ENCODE measurements around the gene NGB. TPM values are rescaled to one million over a fixed set of nuclear protein-coding genes. Genes with fewer than 3 reads are reported as not detected.

The NGB gene
- polyA plus RNA-seq, 3 donors: not detected

- 76% methylated on average over 10 of the region's 24 CpGs for WGBS (ENCODE audit: insufficient coverage)
- H3K27ac Mint-ChIP-seq: no peak overlapping the region
- no peaks in the 10 kb centered on the region for H3K9me3 Mint-ChIP-seq
- Histone ChIP-seq H3K79me2 (ENCODE audit: insufficient read depth, low read length) (no peaks in the 10 kb centered on the region), H3K27ac (ENCODE audit: low read depth in 1 of 2, low read length in 2 of 2) (no peak overlapping the region), H3K9me3 (replicated peaks in 1 of 2; ENCODE audit: control insufficient read depth in 1 of 2, insufficient read depth in 1 of 2, low read length in 2 of 2) (no peaks in the 10 kb centered on the region), H3K4me3 (replicated peaks in 1 of 3; ENCODE audit: low read depth in 2 of 3, low read length in 3 of 3) (no peak overlapping the region), H3K4me2 (replicated peaks; ENCODE audit: extremely low read depth, low read length, poor library complexity, severe bottlenecking) (no peak overlapping the region), H4K20me1 (ENCODE audit: insufficient read depth, low read length) (no peaks in the 10 kb centered on the region), H2AFZ (ENCODE audit: insufficient read depth, low read depth, low read length, poor library complexity, severe bottlenecking) (no peak overlapping the region), H3K27me3 (ENCODE audit: control insufficient read depth in 2 of 2, insufficient read depth in 2 of 2, low read length in 2 of 2) (no peaks in the 10 kb centered on the region), H3K9ac (ENCODE audit: insufficient read depth, low read length, poor library complexity, severe bottlenecking) (no peak overlapping the region), H3K36me3 (replicated peaks in 1 of 2; ENCODE audit: control insufficient read depth in 1 of 2, insufficient read depth in 2 of 2, low read length in 2 of 2) (no peaks in the 10 kb centered on the region), H3K4me1 (ENCODE audit: control insufficient read depth in 1 of 2, insufficient read depth in 2 of 2, low read length in 2 of 2) (no peaks in the 10 kb centered on the region)
- H3K4me1 Mint-ChIP-seq: no peaks in the 10 kb centered on the region
- intact Hi-C loops (cut with micrococcal nuclease): no loop called here
- DNase-seq: no peak
- TF ChIP-seq CTCF (IDR thresholded peaks at IDR 0.05): no peak
- H3K27me3 Mint-ChIP-seq (ENCODE audit: low read depth in 3 of 3): peaks cover 7 to 11% (median 10%) of the 10 kb centered on the region in 3 donors
- H3K36me3 Mint-ChIP-seq: no peaks in the 10 kb centered on the region
- H3K4me3 Mint-ChIP-seq: no peak overlapping the region
Measured at GRCh38 chr14:77220246-77221017, 50.6 kb downstream of the NGB start.

GRCh38 chr14:77219591-77219990 is 51.4 kb downstream of the NGB start:
- Histone ChIP-seq H3K4me3 (replicated peaks in 1 of 3; ENCODE audit: low read depth in 2 of 3, low read length in 3 of 3) (no peak overlapping the region), H3K9ac (ENCODE audit: insufficient read depth, low read length, poor library complexity, severe bottlenecking) (no peak overlapping the region), H3K4me2 (replicated peaks; ENCODE audit: extremely low read depth, low read length, poor library complexity, severe bottlenecking) (no peak overlapping the region), H3K79me2 (ENCODE audit: insufficient read depth, low read length) (no peaks in the 10 kb centered on the region), H3K36me3 (replicated peaks in 1 of 2; ENCODE audit: control insufficient read depth in 1 of 2, insufficient read depth in 2 of 2, low read length in 2 of 2) (no peaks in the 10 kb centered on the region), H4K20me1 (ENCODE audit: insufficient read depth, low read length) (no peaks in the 10 kb centered on the region), H3K9me3 (replicated peaks in 1 of 2; ENCODE audit: control insufficient read depth in 1 of 2, insufficient read depth in 1 of 2, low read length in 2 of 2) (no peaks in the 10 kb centered on the region), H2AFZ (ENCODE audit: insufficient read depth, low read depth, low read length, poor library complexity, severe bottlenecking) (no peak overlapping the region), H3K4me1 (ENCODE audit: control insufficient read depth in 1 of 2, insufficient read depth in 2 of 2, low read length in 2 of 2) (no peaks in the 10 kb centered on the region), H3K27ac (ENCODE audit: low read depth in 1 of 2, low read length in 2 of 2) (no peak overlapping the region), H3K27me3 (ENCODE audit: control insufficient read depth in 2 of 2, insufficient read depth in 2 of 2, low read length in 2 of 2) (no peaks in the 10 kb centered on the region)
- intact Hi-C loops (cut with micrococcal nuclease): no loop called here
- no peak overlapping the region for H3K4me3 Mint-ChIP-seq
- H3K27ac Mint-ChIP-seq: no peak overlapping the region
- no peaks in the 10 kb centered on the region for H3K9me3 Mint-ChIP-seq
- H3K36me3 Mint-ChIP-seq: no peaks in the 10 kb centered on the region
- TF ChIP-seq CTCF (IDR thresholded peaks at IDR 0.05): no peak
- peaks cover 9 to 14% (median 10%) of the 10 kb centered on the region in 3 donors for H3K27me3 Mint-ChIP-seq (ENCODE audit: low read depth in 3 of 3)
- 41% methylated on average over 7 of the region's 10 CpGs for WGBS (ENCODE audit: insufficient coverage)
- no peaks in the 10 kb centered on the region for H3K4me1 Mint-ChIP-seq
- no peak for DNase-seq
